Neuronal stem cell (in vitro differentiated cells): Measurements from ENCODE around the gene CCDC80.

Experiments used
- DNase-seq: peaks from one replicate; pipeline ENCODE4 v3.0.0-alpha.2; 2013; ENCODE audit warnings: low spot score
- H2AFZ ChIP-seq: one replicate; pipeline ENCODE4 v1.6.1; 2013; ENCODE audit warnings: mild to moderate bottlenecking, low read length, inconsistent platforms
- H2AK5ac ChIP-seq: 2 replicates; pipeline ENCODE4 v1.6.1; 2013; ENCODE audit warnings: low read depth, mild to moderate bottlenecking, inconsistent platforms, low read length, moderate library complexity, mixed read lengths
- H2BK120ac ChIP-seq: 2 replicates; pipeline ENCODE4 v1.6.1; 2013; ENCODE audit warnings: low read depth, mild to moderate bottlenecking, inconsistent platforms, low read length, moderate library complexity, mixed read lengths
- H2BK12ac ChIP-seq: one replicate; pipeline ENCODE4 v1.6.1; 2013; ENCODE audit warnings: low read length, inconsistent platforms
- H2BK15ac ChIP-seq: 2 replicates; pipeline ENCODE4 v1.6.1; 2013; ENCODE audit warnings: mild to moderate bottlenecking, low read length, inconsistent platforms, mixed read lengths
- H2BK5ac ChIP-seq: one replicate; pipeline ENCODE4 v1.6.1; 2013; ENCODE audit warnings: inconsistent platforms, mild to moderate bottlenecking, low read length, moderate library complexity
- H3K14ac ChIP-seq: one replicate; pipeline ENCODE4 v1.6.1; 2013; ENCODE audit warnings: low read length, inconsistent platforms
- H3K18ac ChIP-seq: 2 replicates; pipeline ENCODE4 v1.6.1; 2013; ENCODE audit warnings: low read length, inconsistent platforms
- H3K23ac ChIP-seq: 2 replicates; pipeline ENCODE4 v1.6.1; 2013; ENCODE audit warnings: low read depth, mild to moderate bottlenecking, mixed read lengths, low read length, inconsistent platforms; ENCODE audit not compliant: poor library complexity
- H3K27ac ChIP-seq: replicated peaks from 3 replicates; pipeline ENCODE4 v1.5.1; 2013; ENCODE audit warnings: low read length, inconsistent platforms
- H3K27me3 ChIP-seq, 3 experiments: 2 replicates each; pipeline ENCODE4 v1.6.1; 2013; ENCODE audit warnings: low read length in 3 of 3, mild to moderate bottlenecking in 2 of 3, inconsistent platforms in 1 of 3, low read depth in 1 of 3, mixed read lengths in 1 of 3, moderate library complexity in 1 of 3; ENCODE audit not compliant: control insufficient read depth in 3 of 3, insufficient read depth in 3 of 3
- H3K36me3 ChIP-seq, 2 donors: replicated peaks in 1 of 2; 2 replicates each; pipeline ENCODE4 v1.6.1; 2013; ENCODE audit warnings: low read length in 2 of 2; ENCODE audit not compliant: control insufficient read depth in 2 of 2, insufficient read depth in 2 of 2
- H3K4ac ChIP-seq: 2 replicates; pipeline ENCODE4 v1.6.1; 2013; ENCODE audit warnings: inconsistent platforms, mild to moderate bottlenecking, low read length, moderate library complexity
- H3K4me1 ChIP-seq, 2 donors: 1 replicate in 1 of 2; 2 replicates in 1 of 2; pipeline ENCODE4 v1.6.1; 2013; ENCODE audit warnings: low read length in 2 of 2, low read depth in 1 of 2; ENCODE audit not compliant: control insufficient read depth in 2 of 2, insufficient read depth in 1 of 2
- H3K4me2 ChIP-seq: one replicate; pipeline ENCODE4 v1.6.1; 2013; ENCODE audit warnings: mild to moderate bottlenecking, low read length, inconsistent platforms; ENCODE audit not compliant: insufficient read depth, poor library complexity, severe bottlenecking
- H3K4me3 ChIP-seq, 2 donors: 2 replicates each; pipeline ENCODE4 v1.5.1; 2013; ENCODE audit warnings: low read length in 2 of 2, mild to moderate bottlenecking in 2 of 2, inconsistent platforms in 1 of 2, moderate library complexity in 1 of 2
- H3K79me1 ChIP-seq: one replicate; pipeline ENCODE4 v1.6.1; 2013; ENCODE audit warnings: low read depth, mild to moderate bottlenecking, inconsistent platforms, low read length, moderate library complexity
- H3K9ac ChIP-seq: one replicate; pipeline ENCODE4 v1.6.1; 2013; ENCODE audit warnings: mild to moderate bottlenecking, low read depth, low read length, inconsistent platforms; ENCODE audit not compliant: poor library complexity
- H3K9me3 ChIP-seq, 2 donors: replicated peaks in 1 of 2; 2 replicates each; pipeline versions ENCODE3 to v1.6.1; 2013; ENCODE audit warnings: low read length in 2 of 2, mild to moderate bottlenecking in 2 of 2, inconsistent platforms in 1 of 2, low read depth in 1 of 2, mixed read lengths in 1 of 2, moderate library complexity in 1 of 2; ENCODE audit not compliant: control insufficient read depth in 2 of 2, insufficient read depth in 1 of 2
- H4K8ac ChIP-seq: one replicate; pipeline ENCODE4 v1.6.1; 2013; ENCODE audit warnings: low read depth, mild to moderate bottlenecking, inconsistent platforms, low read length, moderate library complexity
- H4K91ac ChIP-seq: one replicate; pipeline ENCODE4 v1.6.1; 2013; ENCODE audit warnings: low read length, low read depth, mild to moderate bottlenecking, inconsistent platforms; ENCODE audit not compliant: poor library complexity
- WGBS, 2 donors: extraction: QIAGEN DNeasy Blood & Tissue Kit; methylation state at CpG; one replicate each; pipeline ENCODE4 v1.1.7; 2013; ENCODE audit warnings: missing lambda C conversion rate in 2 of 2, mixed read lengths in 1 of 2; ENCODE audit not compliant: insufficient read length in 2 of 2, insufficient replicate concordance in 1 of 2; ENCODE audit errors: extremely low coverage in 2 of 2; 5-methylcytosine and 5-hydroxymethylcytosine counted together

Gene CCDC80

DNA sequence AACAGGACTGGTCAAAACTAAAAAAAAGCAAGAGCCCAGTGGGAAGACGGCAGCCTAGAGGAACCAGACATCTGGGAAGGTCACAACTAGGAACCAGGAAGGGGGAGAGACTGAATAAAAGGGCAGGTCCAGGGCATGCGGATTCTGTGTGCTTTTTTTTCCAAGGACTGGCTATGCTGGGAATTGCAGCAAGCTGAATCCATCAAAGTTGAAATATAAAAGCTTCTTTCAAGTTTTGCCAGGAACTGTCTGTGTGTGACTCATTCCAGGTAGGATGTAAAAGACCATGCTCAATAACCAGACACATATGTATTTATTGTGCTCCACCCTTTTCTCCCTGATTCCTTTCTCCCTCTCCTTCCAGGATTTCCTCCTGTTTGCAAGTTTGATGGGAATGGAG lies 47.9 kb upstream of the CCDC80 start:
- Histone ChIP-seq H3K9ac (no peak overlapping the region), H2BK12ac (no peak overlapping the region), H3K4me3 (no peak overlapping the region), H3K14ac (no peak overlapping the region), H2BK15ac (no peak overlapping the region), H3K4ac (no peak overlapping the region), H2AFZ (no peak overlapping the region), H4K91ac (no peak overlapping the region), H3K18ac (no peak overlapping the region), H3K9me3 (peaks cover 0 to 7% of the 10 kb centered on the region in 2 donors), H3K36me3 (no peaks in the 10 kb centered on the region), H3K27me3 (no peaks in the 10 kb centered on the region), H3K4me2 (no peak overlapping the region), H2AK5ac (no peak overlapping the region), H3K4me1 (peaks cover 8 to 22% of the 10 kb centered on the region in 2 donors), H3K23ac (no peak overlapping the region), H3K79me1 (no peaks in the 10 kb centered on the region), H2BK5ac (no peak overlapping the region), H4K8ac (no peak overlapping the region), H3K27ac (no peak overlapping the region), H2BK120ac (no peak overlapping the region)
- no peak for DNase-seq
- no CpG with 5 or more reads among the region's 2 CpGs for WGBS, 2 donors

DNA sequence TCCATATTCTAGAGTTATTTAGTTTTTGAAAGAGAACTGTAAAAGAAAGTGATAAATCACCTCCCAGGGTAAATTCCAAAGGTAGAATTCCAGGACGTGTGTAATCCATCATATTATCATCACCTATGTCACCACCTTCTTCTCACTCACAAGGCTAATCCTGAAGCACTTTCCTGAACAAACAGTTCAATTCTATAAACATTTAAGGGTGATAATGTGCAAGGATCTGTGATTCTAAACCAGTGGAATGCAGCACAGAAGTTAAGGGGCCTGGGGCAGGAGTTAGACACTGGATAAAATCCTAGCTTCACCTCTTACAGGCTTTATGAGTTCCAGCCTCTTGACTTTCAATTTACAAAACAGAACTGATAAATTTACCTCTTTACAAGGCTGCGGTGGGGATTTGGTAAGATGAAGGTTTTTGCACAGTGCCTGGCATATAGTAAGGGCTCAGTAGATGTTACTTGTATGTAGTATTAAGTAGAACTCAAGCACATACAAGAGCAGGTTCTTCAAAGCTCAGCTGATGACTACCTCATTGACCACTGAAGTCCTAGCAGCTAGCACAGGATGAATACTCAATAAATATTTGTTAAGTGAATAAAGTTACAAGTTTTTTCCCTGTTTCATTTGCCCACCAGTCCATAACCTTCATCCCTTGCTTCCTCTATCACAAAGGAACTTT lies 47.3 kb upstream of the CCDC80 start:
- Histone ChIP-seq H2AK5ac (no peak overlapping the region), H2AFZ (no peak overlapping the region), H3K4me2 (no peak overlapping the region), H3K79me1 (no peaks in the 10 kb centered on the region), H3K27me3 (no peaks in the 10 kb centered on the region), H2BK12ac (no peak overlapping the region), H3K23ac (no peak overlapping the region), H3K4me3 (no peak overlapping the region), H3K9ac (no peak overlapping the region), H3K4me1 (peaks cover 8 to 21% of the 10 kb centered on the region in 2 donors), H2BK120ac (no peak overlapping the region), H4K8ac (no peak overlapping the region), H2BK15ac (no peak overlapping the region), H3K9me3 (peaks cover 0 to 7% of the 10 kb centered on the region in 2 donors), H3K36me3 (no peaks in the 10 kb centered on the region), H3K4ac (no peak overlapping the region), H3K27ac (no peak overlapping the region), H2BK5ac (no peak overlapping the region), H4K91ac (no peak overlapping the region), H3K14ac (no peak overlapping the region), H3K18ac (no peak overlapping the region)
- no CpG with 5 or more reads among the region's 2 CpGs for WGBS, 2 donors
- no peak for DNase-seq

DNA sequence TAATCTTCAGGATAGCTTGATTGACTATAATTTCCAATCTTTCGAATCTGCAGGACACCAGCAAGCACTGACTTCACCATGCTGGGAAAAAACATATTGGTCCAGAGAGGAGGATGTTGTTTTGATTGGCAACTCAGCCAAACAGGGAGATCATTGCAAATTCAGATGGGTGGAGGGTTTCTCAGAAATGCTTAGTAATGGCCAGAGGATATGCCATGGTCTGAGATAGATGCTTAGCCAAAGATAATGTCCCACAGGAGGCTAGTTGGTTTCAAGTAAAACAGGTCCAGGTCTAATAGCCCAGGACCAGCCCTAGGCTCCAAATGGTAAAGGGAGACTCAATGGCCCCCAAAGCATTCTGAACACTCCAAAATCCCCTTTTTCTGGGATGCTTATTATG lies 46.7 kb upstream of the CCDC80 start:
- Histone ChIP-seq H2BK5ac (no peak overlapping the region), H3K23ac (no peak overlapping the region), H3K27me3 (no peaks in the 10 kb centered on the region), H4K8ac (no peak overlapping the region), H2BK12ac (no peak overlapping the region), H3K9me3 (peaks cover 0 to 7% of the 10 kb centered on the region in 2 donors), H2AK5ac (no peak overlapping the region), H3K4me2 (no peak overlapping the region), H3K4me3 (no peak overlapping the region), H3K18ac (no peak overlapping the region), H4K91ac (no peak overlapping the region), H3K27ac (no peak overlapping the region), H3K14ac (no peak overlapping the region), H2AFZ (no peak overlapping the region), H3K9ac (no peak overlapping the region), H3K36me3 (no peaks in the 10 kb centered on the region), H3K4ac (no peak overlapping the region), H3K4me1 (peaks cover 8 to 18% of the 10 kb centered on the region in 2 donors), H3K79me1 (no peaks in the 10 kb centered on the region), H2BK15ac (no peak overlapping the region), H2BK120ac (no peak overlapping the region)
- WGBS, 2 donors = no CpG with 5 or more reads among the region's 1 CpG
- DNase-seq = no peak

DNA sequence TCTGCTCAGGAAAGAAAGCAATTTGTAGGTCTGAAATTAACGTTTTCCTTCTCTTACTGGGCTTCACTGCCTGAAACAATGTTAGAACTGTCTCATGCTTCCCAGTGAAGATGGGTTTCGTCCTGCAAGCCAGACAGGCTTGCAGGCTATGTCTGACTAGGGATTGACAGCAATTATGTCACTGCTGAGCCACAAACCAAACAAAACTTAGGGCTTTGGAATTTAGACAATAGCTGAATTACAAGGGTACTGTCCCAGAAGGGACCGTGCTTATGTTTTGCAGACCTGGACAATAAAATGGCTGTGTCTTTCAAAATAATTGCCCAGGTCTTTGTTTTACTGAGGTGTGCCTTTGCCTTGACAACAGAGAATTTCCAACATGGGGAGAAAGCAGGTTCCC lies 46.3 kb upstream of the CCDC80 start:
- Histone ChIP-seq H2AK5ac (no peak overlapping the region), H4K91ac (no peak overlapping the region), H3K4me2 (no peak overlapping the region), H3K23ac (no peak overlapping the region), H3K18ac (no peak overlapping the region), H4K8ac (no peak overlapping the region), H3K36me3 (no peaks in the 10 kb centered on the region), H3K9me3 (peaks cover 0 to 7% of the 10 kb centered on the region in 2 donors), H3K27ac (no peak overlapping the region), H3K27me3 (no peaks in the 10 kb centered on the region), H3K4me1 (peaks cover 8 to 18% of the 10 kb centered on the region in 2 donors), H2AFZ (no peak overlapping the region), H2BK12ac (no peak overlapping the region), H3K4me3 (no peak overlapping the region), H3K79me1 (no peaks in the 10 kb centered on the region), H3K9ac (no peak overlapping the region), H3K4ac (no peak overlapping the region), H3K14ac (no peak overlapping the region), H2BK15ac (no peak overlapping the region), H2BK120ac (no peak overlapping the region), H2BK5ac (no peak overlapping the region)
- no CpG with 5 or more reads among the region's 3 CpGs for WGBS, 2 donors
- DNase-seq = no peak
